SK-N-SH treated with all-trans-retinoic acid at 6 μM for 48 hours (cell line): Measurements from ENCODE around the gene ERG.

Experiments used
- ATAC-seq: fragments of 200-7000 bp; cut with Tn5 transposase; 3 replicates; pipeline ENCODE4 v1.9.1; 2020; ENCODE audit warnings: mild to moderate bottlenecking, moderate library complexity
- ARNTL ChIP-seq: fragments of 450-650 bp; formaldehyde crosslinking; IDR thresholded peaks from 2 replicates; pipeline ENCODE4 v1.5.0; 2020; ENCODE audit warnings: low read depth, mild to moderate bottlenecking, moderate library complexity, borderline replicate concordance
- BACH2 ChIP-seq: fragments of 250-450 bp; sonication (Bioruptor Pico); IDR thresholded peaks from 2 replicates; pipeline ENCODE4 v1.9.0; 2021; ENCODE audit warnings: mild to moderate bottlenecking, borderline replicate concordance
- CSDC2 ChIP-seq: fragments of 250-450 bp; sonication (Bioruptor Pico); IDR thresholded peaks from 2 replicates; pipeline ENCODE4 v1.5.0; 2020; ENCODE audit warnings: mild to moderate bottlenecking, moderate library complexity
- ESRRG ChIP-seq: fragments of 250-450 bp; sonication (Bioruptor Pico); IDR thresholded peaks from 2 replicates; pipeline ENCODE4 v1.6.1; 2021; ENCODE audit warnings: mild to moderate bottlenecking
- GLIS3 ChIP-seq: fragments of 250-450 bp; sonication (Bioruptor Pico); IDR thresholded peaks from 2 replicates; pipeline ENCODE4 v1.5.0; 2020; ENCODE audit warnings: mild to moderate bottlenecking, moderate library complexity
- ISL1 ChIP-seq: fragments of 250-450 bp; sonication (Bioruptor Pico); IDR thresholded peaks from 2 replicates; pipeline ENCODE4 v2.1.2; 2022; ENCODE audit warnings: mild to moderate bottlenecking, moderate library complexity
- OSR1 ChIP-seq: fragments of 250-450 bp; sonication (Bioruptor Pico); IDR thresholded peaks from 2 replicates; pipeline ENCODE4 v1.8.0; 2022; ENCODE audit warnings: moderate library complexity, mild to moderate bottlenecking, inconsistent platforms
- PPARA ChIP-seq: fragments of 250-450 bp; sonication (Bioruptor Pico); IDR thresholded peaks from 2 replicates; pipeline ENCODE4 v1.5.0; 2020; ENCODE audit warnings: mild to moderate bottlenecking, borderline replicate concordance
- RARB ChIP-seq: fragments of 250-450 bp; sonication (Bioruptor Pico); IDR thresholded peaks from 2 replicates; pipeline ENCODE4 v1.8.0; 2021; ENCODE audit warnings: mild to moderate bottlenecking, moderate library complexity
- SNAI2 ChIP-seq: fragments of 250-450 bp; sonication (Bioruptor Pico); IDR thresholded peaks from 2 replicates; pipeline ENCODE4 v1.5.0; 2020; ENCODE audit warnings: mild to moderate bottlenecking, moderate library complexity
- TCF4 ChIP-seq: fragments of 250-450 bp; sonication (Bioruptor Pico); IDR thresholded peaks from 2 replicates; pipeline ENCODE4 v1.8.0; 2021; ENCODE audit warnings: mild to moderate bottlenecking, moderate library complexity, borderline replicate concordance
- TOX ChIP-seq: fragments of 250-450 bp; sonication (Bioruptor Pico); IDR thresholded peaks from 2 replicates; pipeline ENCODE4 v1.8.0; 2021; ENCODE audit warnings: mild to moderate bottlenecking, moderate library complexity, borderline replicate concordance
- ZC3H10 ChIP-seq: fragments of 250-450 bp; sonication (Bioruptor Pico); IDR thresholded peaks from 2 replicates; pipeline ENCODE4 v1.5.1; 2021; ENCODE audit warnings: mild to moderate bottlenecking, moderate library complexity
- ZFP3 ChIP-seq: fragments of 250-450 bp; sonication (Bioruptor Pico); IDR thresholded peaks from 2 replicates; pipeline ENCODE4 v1.5.0; 2020; ENCODE audit warnings: mild to moderate bottlenecking, moderate library complexity
- ZFP30 ChIP-seq: fragments of 450-650 bp; formaldehyde crosslinking; IDR thresholded peaks from 2 replicates; pipeline ENCODE4 v1.5.0; 2022; ENCODE audit warnings: mild to moderate bottlenecking, moderate library complexity
- ZNF565 ChIP-seq: fragments of 450-650 bp; formaldehyde crosslinking; conservative IDR thresholded peaks from 2 replicates; pipeline ENCODE4 v1.5.0; 2020; ENCODE audit warnings: low read depth, mild to moderate bottlenecking, moderate library complexity
- ZNF70 ChIP-seq: fragments of 450-650 bp; formaldehyde crosslinking; IDR thresholded peaks from 2 replicates; pipeline ENCODE4 v1.5.0; 2020; ENCODE audit warnings: mild to moderate bottlenecking, moderate library complexity
- ZNF8 ChIP-seq: fragments of 450-650 bp; formaldehyde crosslinking; IDR thresholded peaks from 2 replicates; pipeline ENCODE4 v1.5.0; 2020; ENCODE audit warnings: mild to moderate bottlenecking, moderate library complexity
- TF ChIP-seq, protein P1 (sequence below): fragments of 250-450 bp; sonication (Bioruptor Pico); IDR thresholded peaks from 2 replicates; pipeline ENCODE4 v1.8.0; 2021; ENCODE audit warnings: low read depth, mild to moderate bottlenecking, moderate library complexity, borderline replicate concordance
- TF ChIP-seq, protein P2 (sequence below): fragments of 250-450 bp; sonication (Bioruptor Pico); IDR thresholded peaks from 2 replicates; pipeline ENCODE4 v1.5.1; 2021; ENCODE audit warnings: mild to moderate bottlenecking, moderate library complexity
- TF ChIP-seq, protein P3 (sequence below): fragments of 250-450 bp; sonication (Bioruptor Pico); IDR thresholded peaks from 2 replicates; pipeline ENCODE4 v1.8.0; 2020; ENCODE audit warnings: mild to moderate bottlenecking, moderate library complexity, borderline replicate concordance
- TF ChIP-seq, protein P4 (sequence below): fragments of 250-450 bp; sonication (Bioruptor Pico); IDR thresholded peaks from 2 replicates; pipeline ENCODE4 v1.5.0; 2020; ENCODE audit warnings: mild to moderate bottlenecking, moderate library complexity
- TF ChIP-seq, protein P5 (sequence below): fragments of 250-450 bp; sonication (Bioruptor Pico); IDR thresholded peaks from 2 replicates; pipeline ENCODE4 v1.5.1; 2020; ENCODE audit warnings: low read depth, mild to moderate bottlenecking, moderate library complexity

Gene ERG

DNA sequence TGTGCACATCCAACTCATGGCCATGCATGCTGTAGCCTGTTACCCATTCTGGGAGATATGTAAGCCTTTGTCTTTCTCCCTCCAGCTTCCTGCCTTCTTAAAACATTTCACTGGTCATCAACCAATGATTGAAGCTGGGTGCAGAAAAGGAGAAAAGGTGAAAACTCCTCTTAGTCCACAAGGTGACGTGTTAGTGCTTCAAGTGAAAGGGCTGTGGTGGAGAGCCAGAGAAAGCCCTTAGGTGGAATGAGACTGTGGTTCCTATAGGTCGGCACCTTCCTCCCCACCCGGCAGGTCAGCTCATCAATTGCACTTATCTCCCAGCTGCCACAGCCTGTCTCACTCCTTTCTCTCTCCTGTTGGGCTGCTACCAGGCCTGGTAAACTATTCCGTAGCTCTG, 30.4 kb downstream of the ERG start:
- no peak for ATAC-seq
- TF ChIP-seq, protein P1, sequence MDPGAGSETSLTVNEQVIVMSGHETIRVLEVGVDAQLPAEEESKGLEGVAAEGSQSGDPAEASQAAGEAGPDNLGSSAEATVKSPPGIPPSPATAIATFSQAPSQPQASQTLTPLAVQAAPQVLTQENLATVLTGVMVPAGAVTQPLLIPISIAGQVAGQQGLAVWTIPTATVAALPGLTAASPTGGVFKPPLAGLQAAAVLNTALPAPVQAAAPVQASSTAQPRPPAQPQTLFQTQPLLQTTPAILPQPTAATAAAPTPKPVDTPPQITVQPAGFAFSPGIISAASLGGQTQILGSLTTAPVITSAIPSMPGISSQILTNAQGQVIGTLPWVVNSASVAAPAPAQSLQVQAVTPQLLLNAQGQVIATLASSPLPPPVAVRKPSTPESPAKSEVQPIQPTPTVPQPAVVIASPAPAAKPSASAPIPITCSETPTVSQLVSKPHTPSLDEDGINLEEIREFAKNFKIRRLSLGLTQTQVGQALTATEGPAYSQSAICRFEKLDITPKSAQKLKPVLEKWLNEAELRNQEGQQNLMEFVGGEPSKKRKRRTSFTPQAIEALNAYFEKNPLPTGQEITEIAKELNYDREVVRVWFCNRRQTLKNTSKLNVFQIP (CRISPR knock-in tag): no peak
- TF ChIP-seq ZC3H10 (CRISPR knock-in tag): no peak
- TF ChIP-seq ESRRG: no peak
- TF ChIP-seq, protein P2, sequence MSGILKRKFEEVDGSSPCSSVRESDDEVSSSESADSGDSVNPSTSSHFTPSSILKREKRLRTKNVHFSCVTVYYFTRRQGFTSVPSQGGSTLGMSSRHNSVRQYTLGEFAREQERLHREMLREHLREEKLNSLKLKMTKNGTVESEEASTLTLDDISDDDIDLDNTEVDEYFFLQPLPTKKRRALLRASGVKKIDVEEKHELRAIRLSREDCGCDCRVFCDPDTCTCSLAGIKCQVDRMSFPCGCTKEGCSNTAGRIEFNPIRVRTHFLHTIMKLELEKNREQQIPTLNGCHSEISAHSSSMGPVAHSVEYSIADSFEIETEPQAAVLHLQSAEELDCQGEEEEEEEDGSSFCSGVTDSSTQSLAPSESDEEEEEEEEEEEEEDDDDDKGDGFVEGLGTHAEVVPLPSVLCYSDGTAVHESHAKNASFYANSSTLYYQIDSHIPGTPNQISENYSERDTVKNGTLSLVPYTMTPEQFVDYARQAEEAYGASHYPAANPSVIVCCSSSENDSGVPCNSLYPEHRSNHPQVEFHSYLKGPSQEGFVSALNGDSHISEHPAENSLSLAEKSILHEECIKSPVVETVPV: no peak
- no peak for TF ChIP-seq PPARA (CRISPR knock-in tag)
- TF ChIP-seq CSDC2 (CRISPR knock-in tag): no peak
- TF ChIP-seq ZNF70 (CRISPR knock-in tag): no peak
- TF ChIP-seq, protein P3, sequence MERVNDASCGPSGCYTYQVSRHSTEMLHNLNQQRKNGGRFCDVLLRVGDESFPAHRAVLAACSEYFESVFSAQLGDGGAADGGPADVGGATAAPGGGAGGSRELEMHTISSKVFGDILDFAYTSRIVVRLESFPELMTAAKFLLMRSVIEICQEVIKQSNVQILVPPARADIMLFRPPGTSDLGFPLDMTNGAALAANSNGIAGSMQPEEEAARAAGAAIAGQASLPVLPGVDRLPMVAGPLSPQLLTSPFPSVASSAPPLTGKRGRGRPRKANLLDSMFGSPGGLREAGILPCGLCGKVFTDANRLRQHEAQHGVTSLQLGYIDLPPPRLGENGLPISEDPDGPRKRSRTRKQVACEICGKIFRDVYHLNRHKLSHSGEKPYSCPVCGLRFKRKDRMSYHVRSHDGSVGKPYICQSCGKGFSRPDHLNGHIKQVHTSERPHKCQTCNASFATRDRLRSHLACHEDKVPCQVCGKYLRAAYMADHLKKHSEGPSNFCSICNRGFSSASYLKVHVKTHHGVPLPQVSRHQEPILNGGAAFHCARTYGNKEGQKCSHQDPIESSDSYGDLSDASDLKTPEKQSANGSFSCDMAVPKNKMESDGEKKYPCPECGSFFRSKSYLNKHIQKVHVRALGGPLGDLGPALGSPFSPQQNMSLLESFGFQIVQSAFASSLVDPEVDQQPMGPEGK: no peak
- no peak for TF ChIP-seq ZNF565 (CRISPR knock-in tag)
- no peak for TF ChIP-seq ZFP30 (CRISPR knock-in tag)
- TF ChIP-seq ARNTL (CRISPR knock-in tag): no peak
- no peak for TF ChIP-seq TCF4 (CRISPR knock-in tag)
- TF ChIP-seq SNAI2 (CRISPR knock-in tag): no peak
- TF ChIP-seq OSR1 (CRISPR knock-in tag): no peak
- TF ChIP-seq ZFP3 (CRISPR knock-in tag): no peak
- TF ChIP-seq BACH2 (CRISPR knock-in tag): no peak
- no peak for TF ChIP-seq GLIS3
- TF ChIP-seq TOX (CRISPR knock-in tag): no peak
- TF ChIP-seq RARB (CRISPR knock-in tag): no peak
- TF ChIP-seq, protein P4, sequence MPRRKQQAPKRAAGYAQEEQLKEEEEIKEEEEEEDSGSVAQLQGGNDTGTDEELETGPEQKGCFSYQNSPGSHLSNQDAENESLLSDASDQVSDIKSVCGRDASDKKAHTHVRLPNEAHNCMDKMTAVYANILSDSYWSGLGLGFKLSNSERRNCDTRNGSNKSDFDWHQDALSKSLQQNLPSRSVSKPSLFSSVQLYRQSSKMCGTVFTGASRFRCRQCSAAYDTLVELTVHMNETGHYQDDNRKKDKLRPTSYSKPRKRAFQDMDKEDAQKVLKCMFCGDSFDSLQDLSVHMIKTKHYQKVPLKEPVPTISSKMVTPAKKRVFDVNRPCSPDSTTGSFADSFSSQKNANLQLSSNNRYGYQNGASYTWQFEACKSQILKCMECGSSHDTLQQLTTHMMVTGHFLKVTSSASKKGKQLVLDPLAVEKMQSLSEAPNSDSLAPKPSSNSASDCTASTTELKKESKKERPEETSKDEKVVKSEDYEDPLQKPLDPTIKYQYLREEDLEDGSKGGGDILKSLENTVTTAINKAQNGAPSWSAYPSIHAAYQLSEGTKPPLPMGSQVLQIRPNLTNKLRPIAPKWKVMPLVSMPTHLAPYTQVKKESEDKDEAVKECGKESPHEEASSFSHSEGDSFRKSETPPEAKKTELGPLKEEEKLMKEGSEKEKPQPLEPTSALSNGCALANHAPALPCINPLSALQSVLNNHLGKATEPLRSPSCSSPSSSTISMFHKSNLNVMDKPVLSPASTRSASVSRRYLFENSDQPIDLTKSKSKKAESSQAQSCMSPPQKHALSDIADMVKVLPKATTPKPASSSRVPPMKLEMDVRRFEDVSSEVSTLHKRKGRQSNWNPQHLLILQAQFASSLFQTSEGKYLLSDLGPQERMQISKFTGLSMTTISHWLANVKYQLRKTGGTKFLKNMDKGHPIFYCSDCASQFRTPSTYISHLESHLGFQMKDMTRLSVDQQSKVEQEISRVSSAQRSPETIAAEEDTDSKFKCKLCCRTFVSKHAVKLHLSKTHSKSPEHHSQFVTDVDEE (CRISPR knock-in tag): no peak

DNA sequence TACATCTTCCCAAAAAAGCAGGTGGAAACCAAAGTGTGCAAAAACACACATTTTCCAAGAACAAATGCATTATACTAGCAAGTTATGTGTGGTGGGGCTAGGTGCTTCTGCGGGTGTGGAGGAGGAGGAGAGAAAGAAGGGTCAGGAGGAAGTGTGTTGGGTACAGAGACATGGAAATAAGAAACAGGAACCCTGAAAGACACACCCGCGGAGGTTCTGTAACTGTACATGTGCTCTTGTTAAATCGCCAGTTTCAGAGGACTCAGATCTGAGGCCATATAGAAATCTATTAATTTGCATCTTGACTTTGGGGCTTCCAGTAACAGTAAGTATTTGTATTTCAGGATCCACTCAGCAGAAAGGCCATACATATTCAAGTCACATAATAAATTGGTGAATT, 30.9 kb downstream of the ERG start:
- no peak for ATAC-seq
- TF ChIP-seq TCF4 (CRISPR knock-in tag) (no peak), ZNF565 (CRISPR knock-in tag) (no peak), ZFP3 (CRISPR knock-in tag) (no peak), ARNTL (CRISPR knock-in tag) (no peak), ISL1 (CRISPR knock-in tag) (no peak), CSDC2 (CRISPR knock-in tag) (no peak), RARB (CRISPR knock-in tag) (no peak), ZC3H10 (CRISPR knock-in tag) (no peak), PPARA (CRISPR knock-in tag) (no peak), ESRRG (no peak), ZFP30 (CRISPR knock-in tag) (no peak), GLIS3 (no peak), TOX (CRISPR knock-in tag) (no peak), ZNF8 (CRISPR knock-in tag) (no peak), BACH2 (CRISPR knock-in tag) (no peak), SNAI2 (CRISPR knock-in tag) (no peak), OSR1 (CRISPR knock-in tag) (no peak)
- TF ChIP-seq, protein P4 (CRISPR knock-in tag): no peak
- TF ChIP-seq, protein P5, sequence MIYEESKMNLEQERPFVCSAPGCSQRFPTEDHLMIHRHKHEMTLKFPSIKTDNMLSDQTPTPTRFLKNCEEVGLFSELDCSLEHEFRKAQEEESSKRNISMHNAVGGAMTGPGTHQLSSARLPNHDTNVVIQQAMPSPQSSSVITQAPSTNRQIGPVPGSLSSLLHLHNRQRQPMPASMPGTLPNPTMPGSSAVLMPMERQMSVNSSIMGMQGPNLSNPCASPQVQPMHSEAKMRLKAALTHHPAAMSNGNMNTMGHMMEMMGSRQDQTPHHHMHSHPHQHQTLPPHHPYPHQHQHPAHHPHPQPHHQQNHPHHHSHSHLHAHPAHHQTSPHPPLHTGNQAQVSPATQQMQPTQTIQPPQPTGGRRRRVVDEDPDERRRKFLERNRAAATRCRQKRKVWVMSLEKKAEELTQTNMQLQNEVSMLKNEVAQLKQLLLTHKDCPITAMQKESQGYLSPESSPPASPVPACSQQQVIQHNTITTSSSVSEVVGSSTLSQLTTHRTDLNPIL (CRISPR knock-in tag): no peak
- TF ChIP-seq, protein P1 (CRISPR knock-in tag): no peak
- TF ChIP-seq, all 23 proteins: peak for 0
